SK-N-DZ (cell line): ENCODE data around the gene KMT5B.

ENCODE experiments used
- DNase-seq: peaks from one replicate; pipeline ENCODE4 v3.0.0-alpha.2; 2015; ENCODE audit warnings: low spot score

The KMT5B gene

DNA sequence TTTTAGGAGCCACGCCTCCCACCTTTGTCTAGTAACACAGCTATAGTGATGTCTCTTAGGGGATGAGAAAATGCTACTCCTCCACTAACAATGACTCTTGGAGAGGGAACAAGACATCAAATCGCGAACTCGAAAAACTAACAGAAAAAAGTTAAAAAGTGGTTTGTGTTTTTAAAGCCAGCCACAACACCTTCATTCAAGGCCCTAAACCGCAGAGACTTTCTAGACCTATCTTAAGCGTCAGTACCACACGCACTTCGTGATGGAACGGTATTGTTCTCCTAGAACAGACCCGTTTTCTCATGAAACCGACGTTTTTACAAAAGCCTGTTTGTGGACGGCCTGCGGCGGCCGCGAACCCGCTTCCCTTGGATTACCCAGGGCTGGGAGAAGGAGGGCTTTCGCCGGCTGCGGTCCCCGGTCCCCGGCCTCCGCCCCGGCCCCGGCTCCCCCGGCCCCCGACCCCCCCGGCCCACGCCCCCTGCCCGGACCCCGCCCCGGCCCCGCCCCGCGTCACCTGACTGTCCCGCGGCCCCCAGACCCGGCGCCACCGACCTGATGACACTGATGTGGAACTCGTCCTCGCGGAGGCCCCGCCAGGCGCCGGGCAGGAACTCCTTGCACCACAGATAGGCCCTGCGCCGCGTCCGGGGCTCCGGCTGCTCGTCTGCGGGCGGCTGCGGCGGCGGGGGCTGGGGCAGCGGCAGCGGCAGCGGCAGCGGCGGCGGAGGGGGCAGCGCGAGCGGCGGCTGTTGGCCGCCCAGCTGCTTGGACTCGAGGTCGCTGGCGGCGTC, 92.6 kb downstream of the KMT5B start:
- DNase-seq: peak; percentile 63

DNA sequence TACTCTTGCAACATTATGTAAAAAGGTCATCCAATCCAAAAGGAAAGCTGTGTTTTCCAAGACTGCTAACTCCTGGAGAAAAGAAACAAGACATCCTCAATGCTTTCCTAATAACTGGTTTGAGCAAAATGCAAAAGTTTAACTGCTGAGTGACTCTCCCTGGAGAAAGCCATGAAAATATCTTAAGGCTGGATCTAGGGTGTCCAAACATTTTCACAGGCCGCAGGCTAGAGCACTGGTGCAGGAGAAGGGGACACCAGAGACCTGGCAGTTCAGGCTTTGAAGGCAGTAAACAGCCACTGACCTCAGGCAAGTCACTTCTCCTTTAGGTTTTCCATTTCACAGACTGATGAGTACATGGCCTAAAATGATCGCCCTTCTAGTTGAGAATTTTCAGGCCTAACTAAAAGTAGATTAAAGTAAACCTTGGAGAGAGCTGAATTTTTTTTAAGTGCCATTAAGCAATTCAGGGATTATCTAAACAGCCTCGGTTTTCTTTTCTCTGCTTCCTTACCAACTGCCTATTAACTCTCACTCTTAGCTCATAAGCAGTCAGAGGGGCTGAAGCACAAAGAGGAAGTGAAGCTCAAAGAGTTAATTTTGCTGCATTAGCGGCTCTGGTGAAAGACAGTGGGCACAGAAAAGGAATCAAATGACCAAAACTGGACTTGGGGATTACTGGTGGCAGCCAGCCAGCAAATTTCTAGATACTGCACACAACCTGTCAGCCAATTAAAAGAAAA, 94.2 kb downstream of the KMT5B start:
- DNase-seq: no peak

DNA sequence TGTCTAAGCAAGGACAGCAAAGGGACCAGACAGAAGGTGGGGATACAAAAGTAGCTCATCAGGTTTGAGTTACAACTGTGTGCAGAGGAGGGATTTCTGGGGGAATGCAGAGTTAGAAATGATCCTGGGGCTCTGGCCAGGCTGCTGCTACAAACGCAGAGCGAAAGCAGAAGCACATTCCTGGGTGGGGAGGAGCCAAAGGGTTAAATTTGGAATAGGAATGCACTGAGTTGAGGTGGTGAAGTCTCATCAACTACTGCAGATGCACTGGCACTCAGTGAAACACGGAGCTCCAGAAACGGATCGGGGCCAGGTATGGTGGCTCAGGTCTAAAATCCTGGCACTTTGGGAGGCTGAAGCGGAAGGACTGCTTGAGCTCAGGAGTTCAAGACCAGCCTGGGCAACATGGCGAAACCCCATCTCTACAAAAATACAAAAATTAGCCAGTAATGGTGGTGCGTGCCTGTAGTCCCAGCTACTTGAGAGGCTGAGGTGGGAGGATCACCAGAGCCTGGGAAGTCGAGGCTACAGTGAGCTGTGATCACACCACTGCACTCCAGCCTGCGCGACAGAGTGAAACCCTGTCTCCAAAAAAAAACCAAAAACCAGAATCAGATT, 95.1 kb downstream of the KMT5B start:
- no peak for DNase-seq

DNA sequence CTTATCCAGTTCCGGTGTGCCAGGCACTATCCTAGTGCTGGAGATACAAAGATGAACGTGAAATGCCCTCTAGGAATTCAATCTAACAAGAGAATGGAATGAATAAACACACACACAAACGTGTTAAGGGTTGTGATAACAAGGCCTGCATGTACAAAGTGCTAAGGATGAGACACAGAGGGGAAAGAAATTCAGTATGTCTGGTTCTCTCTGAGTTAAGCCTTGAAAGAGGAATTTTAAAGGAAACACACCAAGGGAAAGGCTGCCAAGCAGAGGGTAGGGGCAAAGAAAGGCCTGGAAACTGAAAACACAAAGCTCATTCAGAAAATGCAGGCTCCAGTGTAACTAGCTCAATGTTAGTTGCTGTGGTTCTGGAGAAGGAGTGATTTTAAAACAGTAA, 96.1 kb downstream of the KMT5B start:
- no peak for DNase-seq

DNA sequence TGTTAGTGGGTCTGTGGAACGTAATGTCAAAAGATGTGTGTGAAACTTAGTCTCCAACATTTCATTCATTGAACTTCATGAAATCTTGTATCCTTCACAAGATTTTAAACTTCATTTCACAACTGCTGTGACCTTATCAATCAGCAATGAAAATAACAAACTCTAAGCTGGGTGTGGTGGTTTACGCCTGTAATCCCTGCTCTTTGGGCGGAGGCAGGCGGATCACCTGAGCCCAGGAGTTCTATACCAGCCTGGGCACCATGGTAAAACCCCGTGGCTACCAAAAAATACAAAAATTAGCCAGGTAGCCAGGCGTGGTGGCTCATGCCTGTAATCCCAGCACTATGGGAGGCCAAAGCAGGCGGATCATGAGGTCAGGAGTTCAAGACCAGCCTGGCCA, 97.0 kb downstream of the KMT5B start:
- DNase-seq: no peak

DNA sequence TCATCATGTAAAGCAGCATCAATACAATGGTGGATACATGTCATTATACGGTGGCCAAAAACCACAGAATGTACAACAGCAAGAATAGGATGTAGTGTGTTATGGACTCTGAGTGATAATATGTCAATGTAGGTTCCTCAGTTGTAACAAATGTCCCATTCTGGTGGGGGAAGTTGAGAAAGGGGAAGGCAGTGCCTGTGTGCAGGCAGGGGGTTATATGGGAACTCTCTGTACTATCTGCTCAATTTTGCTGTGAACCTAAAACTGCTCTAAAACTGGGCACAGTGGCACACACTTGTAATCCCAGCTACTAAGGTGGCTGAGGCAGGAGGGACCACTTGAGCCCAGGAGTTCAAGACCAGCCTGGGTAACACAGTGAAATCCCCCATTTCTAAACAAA, 97.8 kb downstream of the KMT5B start:
- DNase-seq: no peak

DNA sequence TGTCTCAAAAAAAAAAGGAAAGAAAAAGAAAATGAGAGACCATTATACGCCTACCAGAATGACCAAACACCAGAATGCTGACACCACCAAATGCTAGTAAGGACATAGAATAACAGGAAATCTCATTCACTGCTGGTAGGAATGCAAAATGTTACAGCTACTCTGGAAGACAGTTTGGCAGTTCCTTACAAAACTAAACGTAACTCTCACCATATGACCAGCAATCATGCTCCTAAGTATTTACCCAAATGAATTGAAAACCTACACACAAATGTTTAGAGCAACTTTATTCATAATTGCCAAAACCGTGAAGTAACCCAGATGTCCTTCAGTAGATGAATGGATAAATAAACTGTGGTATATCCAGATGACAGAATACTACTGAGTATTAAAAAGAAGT, 99.1 kb downstream of the KMT5B start:
- DNase-seq: no peak

DNA sequence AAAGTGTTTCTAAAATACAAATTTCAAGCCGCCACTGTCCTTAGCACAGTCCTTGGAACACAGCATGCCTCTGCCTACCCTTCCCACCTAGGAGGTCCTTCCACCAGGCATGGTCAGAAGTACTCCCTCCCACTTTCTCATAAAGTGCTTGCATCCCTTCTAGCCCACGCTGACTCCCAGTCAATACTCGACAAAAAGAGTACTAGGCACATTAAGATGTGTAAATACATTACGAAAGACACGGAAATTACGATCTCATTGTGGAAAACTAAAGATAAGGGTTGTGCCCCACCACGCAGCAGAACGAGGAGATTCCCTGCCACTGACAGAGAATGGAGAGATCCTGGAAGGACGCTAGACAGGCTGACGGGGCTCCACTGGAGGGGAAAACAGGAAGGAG, 105.4 kb downstream of the KMT5B start:
- DNase-seq: no peak

DNA sequence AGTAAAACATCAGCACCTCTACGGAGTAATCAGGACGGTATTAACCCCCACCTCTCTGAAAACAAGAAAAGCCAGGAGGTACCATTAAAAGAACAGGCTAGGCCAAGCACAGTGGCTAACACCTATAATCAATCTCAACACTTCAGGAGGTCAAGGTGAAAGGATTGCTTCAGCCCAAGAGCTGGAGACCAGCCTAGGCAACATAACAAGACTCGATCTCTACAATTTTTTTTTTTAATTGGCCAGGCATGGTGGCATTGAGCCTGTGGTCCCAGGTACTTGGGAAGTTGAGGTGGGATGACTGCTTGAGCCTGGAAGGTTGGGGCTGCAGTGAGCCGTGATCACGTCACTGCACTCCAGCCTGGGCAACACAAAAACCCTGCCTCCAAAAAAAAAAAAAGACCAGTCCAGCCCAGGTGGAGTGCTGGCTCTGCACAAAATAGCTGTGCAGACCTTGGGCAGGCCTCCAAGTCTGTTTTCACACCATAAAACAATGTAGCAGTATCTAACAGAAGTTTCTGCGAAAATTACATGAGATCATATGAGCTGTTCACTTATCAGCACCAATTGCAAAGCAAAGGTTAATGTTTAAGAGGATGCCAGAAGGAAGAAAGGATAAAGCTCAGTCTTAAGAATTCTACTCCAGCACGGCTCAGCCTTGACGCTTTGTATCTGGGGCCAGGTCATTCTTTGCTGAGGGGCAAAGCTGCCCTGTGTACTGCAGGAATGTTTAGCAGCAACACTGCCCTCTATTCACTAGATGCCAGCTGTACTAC, 106.7 kb downstream of the KMT5B start:
- DNase-seq: no peak
